ENCODE measurements around the gene DSC1.

The DSC1 gene

DNA sequence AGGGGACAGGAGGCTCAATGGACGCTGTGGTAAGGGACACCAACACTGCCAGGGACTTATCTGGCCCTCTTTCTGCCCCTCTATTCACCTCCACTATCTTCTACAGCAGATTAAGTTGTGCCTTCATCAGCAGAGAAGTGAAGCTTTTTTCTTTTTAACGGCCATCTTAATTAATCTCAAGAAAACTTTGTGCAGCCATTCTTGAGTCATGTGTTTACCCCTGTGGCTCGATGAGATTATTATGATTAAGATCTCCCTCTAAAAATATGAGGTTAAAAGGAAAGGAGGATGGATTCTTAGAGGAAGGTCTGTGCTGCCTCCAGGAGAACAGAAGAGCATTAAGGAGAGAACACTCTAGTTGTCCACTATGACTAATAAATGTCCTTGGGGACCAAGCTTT lies 32.4 kb upstream of the DSC1 start:
- H3K27ac ChIP-seq (ENCODE audit: low read depth, low read length) = no peak overlapping the region
- H3K27me3 ChIP-seq (ENCODE audit: low read length) = no peaks in the 10 kb centered on the region; the same call in 1 of the 2 replicates
- H3K9ac ChIP-seq (ENCODE audit: low read length) = no peak overlapping the region
- H2AFZ ChIP-seq (ENCODE audit: low read depth, low read length, severe bottlenecking) = no peak overlapping the region
- TF ChIP-seq, protein P1, sequence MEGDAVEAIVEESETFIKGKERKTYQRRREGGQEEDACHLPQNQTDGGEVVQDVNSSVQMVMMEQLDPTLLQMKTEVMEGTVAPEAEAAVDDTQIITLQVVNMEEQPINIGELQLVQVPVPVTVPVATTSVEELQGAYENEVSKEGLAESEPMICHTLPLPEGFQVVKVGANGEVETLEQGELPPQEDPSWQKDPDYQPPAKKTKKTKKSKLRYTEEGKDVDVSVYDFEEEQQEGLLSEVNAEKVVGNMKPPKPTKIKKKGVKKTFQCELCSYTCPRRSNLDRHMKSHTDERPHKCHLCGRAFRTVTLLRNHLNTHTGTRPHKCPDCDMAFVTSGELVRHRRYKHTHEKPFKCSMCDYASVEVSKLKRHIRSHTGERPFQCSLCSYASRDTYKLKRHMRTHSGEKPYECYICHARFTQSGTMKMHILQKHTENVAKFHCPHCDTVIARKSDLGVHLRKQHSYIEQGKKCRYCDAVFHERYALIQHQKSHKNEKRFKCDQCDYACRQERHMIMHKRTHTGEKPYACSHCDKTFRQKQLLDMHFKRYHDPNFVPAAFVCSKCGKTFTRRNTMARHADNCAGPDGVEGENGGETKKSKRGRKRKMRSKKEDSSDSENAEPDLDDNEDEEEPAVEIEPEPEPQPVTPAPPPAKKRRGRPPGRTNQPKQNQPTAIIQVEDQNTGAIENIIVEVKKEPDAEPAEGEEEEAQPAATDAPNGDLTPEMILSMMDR (IDR thresholded peaks at IDR 0.05; ENCODE audit: insufficient read depth, low read length, poor library complexity, severe bottlenecking) = no peak
- TF ChIP-seq EZH2phosphoT487 (conservative IDR thresholded peaks at IDR 0.05; ENCODE audit: low read length) = no peak
- H3K9me2 ChIP-seq (replicated peaks; ENCODE audit: insufficient read depth, low read length) = no peaks in the 10 kb centered on the region
- no peak overlapping the region for H3K4me3 ChIP-seq (ENCODE audit: insufficient read depth, low read length, poor library complexity, severe bottlenecking)
- H4K20me1 ChIP-seq (ENCODE audit: low read depth, low read length) = no peaks in the 10 kb centered on the region
- H3K36me3 ChIP-seq (ENCODE audit: low read length) = no peaks in the 10 kb centered on the region
- no peaks in the 10 kb centered on the region for H3K9me3 ChIP-seq (ENCODE audit: insufficient read depth, low read length)
- H3K79me2 ChIP-seq (ENCODE audit: insufficient read depth, low read length) = no peaks in the 10 kb centered on the region
- H3K4me2 ChIP-seq (ENCODE audit: low read depth, low read length, poor library complexity, severe bottlenecking) = no peak overlapping the region
- H3F3A ChIP-seq (ENCODE audit: insufficient read depth) = no peaks in the 10 kb centered on the region

DNA sequence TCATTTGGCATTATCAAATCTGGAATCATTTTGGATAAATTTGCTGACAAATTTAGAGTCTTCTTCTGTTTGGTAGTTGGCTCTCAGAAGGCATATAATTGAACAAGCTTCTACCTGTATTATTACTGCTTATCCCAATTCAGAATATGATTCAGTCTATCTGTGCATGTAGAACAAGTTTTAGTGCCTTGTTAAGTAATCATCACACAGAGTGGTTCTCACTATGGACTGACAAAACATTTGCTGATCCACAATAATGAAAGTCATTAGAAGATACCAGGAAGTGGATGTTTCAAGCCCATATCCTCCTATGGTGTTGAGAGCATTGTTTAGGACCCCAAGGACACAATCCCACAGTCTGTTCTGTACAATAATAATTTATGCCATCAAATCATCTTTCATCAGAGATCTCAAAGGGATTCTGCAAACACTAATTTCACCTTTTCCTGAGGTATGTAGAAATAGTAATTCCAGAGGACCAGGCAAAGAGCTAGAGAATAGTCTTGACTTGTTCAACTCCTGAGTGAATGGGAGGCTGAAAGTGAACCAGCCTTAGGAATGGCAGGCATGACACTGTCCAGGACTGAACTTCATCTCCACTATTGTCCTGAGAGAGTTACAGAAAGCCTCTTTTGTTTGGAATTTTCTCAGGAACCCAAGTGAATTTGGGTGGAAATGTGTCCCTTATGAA lies 29.6 kb upstream of the DSC1 start:
- no peak overlapping the region for H2AFZ ChIP-seq (ENCODE audit: low read depth, low read length, severe bottlenecking)
- no peaks in the 10 kb centered on the region for H3K9me3 ChIP-seq (ENCODE audit: insufficient read depth, low read length)
- no peaks in the 10 kb centered on the region for H3F3A ChIP-seq (ENCODE audit: insufficient read depth)
- H3K36me3 ChIP-seq (ENCODE audit: low read length) = no peaks in the 10 kb centered on the region
- no peaks in the 10 kb centered on the region for H3K79me2 ChIP-seq (ENCODE audit: insufficient read depth, low read length)
- H4K20me1 ChIP-seq (ENCODE audit: low read depth, low read length) = no peaks in the 10 kb centered on the region
- no peaks in the 10 kb centered on the region for H3K9me2 ChIP-seq (replicated peaks; ENCODE audit: insufficient read depth, low read length)
- H3K27ac ChIP-seq (ENCODE audit: low read depth, low read length) = no peak overlapping the region
- no peaks in the 10 kb centered on the region for H3K27me3 ChIP-seq (ENCODE audit: low read length)
- H3K4me2 ChIP-seq (ENCODE audit: low read depth, low read length, poor library complexity, severe bottlenecking) = no peak overlapping the region
- no peak overlapping the region for H3K4me3 ChIP-seq (ENCODE audit: insufficient read depth, low read length, poor library complexity, severe bottlenecking)
- H3K9ac ChIP-seq (ENCODE audit: low read length) = no peak overlapping the region
- TF ChIP-seq EZH2phosphoT487 (conservative IDR thresholded peaks at IDR 0.05; ENCODE audit: low read length) = no peak
- TF ChIP-seq, protein P1 (IDR thresholded peaks at IDR 0.05; ENCODE audit: insufficient read depth, low read length, poor library complexity, severe bottlenecking) = no peak

DNA sequence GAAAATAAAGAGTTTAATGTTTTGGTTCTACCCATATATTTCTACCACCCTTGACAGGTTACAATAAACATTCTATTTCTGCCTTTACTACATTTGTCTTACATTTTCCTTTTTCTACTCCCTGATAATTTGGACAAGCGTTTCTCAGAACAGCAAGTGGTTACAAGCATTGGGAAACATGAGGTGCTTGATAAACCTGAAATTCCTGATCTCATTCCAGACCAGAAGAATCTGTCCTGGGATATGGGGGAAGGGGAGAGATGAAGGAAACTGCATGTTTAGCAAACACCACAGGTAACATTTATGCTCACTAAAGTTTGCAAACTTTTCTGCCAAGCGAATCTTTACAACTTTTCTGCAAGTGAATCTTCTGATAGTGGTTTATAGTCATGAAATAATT lies 28.3 kb upstream of the DSC1 start:
- H3K9me3 ChIP-seq (ENCODE audit: insufficient read depth, low read length) = no peaks in the 10 kb centered on the region
- H3K27me3 ChIP-seq (ENCODE audit: low read length) = no peaks in the 10 kb centered on the region
- H2AFZ ChIP-seq (ENCODE audit: low read depth, low read length, severe bottlenecking) = no peak overlapping the region
- no peak overlapping the region for H3K27ac ChIP-seq (ENCODE audit: low read depth, low read length)
- no peak overlapping the region for H3K4me3 ChIP-seq (ENCODE audit: insufficient read depth, low read length, poor library complexity, severe bottlenecking)
- H4K20me1 ChIP-seq (ENCODE audit: low read depth, low read length) = no peaks in the 10 kb centered on the region
- H3K4me2 ChIP-seq (ENCODE audit: low read depth, low read length, poor library complexity, severe bottlenecking) = no peak overlapping the region
- H3K79me2 ChIP-seq (ENCODE audit: insufficient read depth, low read length) = no peaks in the 10 kb centered on the region
- H3K36me3 ChIP-seq (ENCODE audit: low read length) = no peaks in the 10 kb centered on the region
- no peaks in the 10 kb centered on the region for H3F3A ChIP-seq (ENCODE audit: insufficient read depth)
- no peaks in the 10 kb centered on the region for H3K9me2 ChIP-seq (replicated peaks; ENCODE audit: insufficient read depth, low read length)
- TF ChIP-seq, protein P1 (IDR thresholded peaks at IDR 0.05; ENCODE audit: insufficient read depth, low read length, poor library complexity, severe bottlenecking) = no peak
- TF ChIP-seq EZH2phosphoT487 (conservative IDR thresholded peaks at IDR 0.05; ENCODE audit: low read length) = no peak
- H3K9ac ChIP-seq (ENCODE audit: low read length) = no peak overlapping the region

Measured in SU-DHL-6 (cell line).